Bone marrow (tissue), 2 donors: ENCODE results near the gene LNX2.
"Not testable (repeated sequence)": the region's sequence is repeated elsewhere in the genome, so short reads cannot be mapped to it uniquely, and the experiment has no call there.

Experiments
- DNase-seq, 2 donors: peaks; one replicate each; lab custom pipeline; 2025; lab: John Stamatoyannopoulos, UW

The LNX2 gene

DNA sequence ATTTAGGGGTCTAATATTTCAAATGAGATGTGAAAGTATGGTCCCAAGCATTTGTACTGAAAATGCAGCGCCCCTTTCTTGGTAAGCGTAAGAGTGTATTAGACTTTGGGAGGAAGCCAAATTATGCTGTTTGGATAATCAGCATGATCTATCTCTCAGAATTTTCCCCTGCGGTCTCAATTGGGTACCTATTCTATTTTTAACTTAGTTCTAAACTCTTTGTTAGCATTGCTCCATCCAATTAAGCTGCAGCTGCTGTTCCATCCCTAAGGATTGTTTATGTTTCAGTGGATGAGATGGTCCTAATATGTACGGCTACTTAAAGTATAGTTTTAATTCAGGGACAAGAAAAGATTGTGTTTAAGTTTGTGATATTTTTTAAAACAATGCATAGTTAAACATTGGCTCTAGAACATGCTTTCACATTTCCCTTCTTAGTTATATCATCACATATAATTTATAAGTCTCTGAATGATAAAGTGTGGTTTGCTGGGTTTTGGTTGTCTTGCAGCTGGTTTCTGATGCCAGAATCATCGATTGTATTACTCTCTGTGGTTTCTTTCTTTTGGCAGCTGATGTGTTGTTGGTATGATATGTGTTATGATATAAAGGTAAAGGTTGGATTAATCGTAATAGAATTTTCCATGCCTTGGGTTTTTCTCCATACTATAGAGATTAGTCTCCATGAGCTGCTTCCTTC is 16.4 kb upstream of the LNX2 start:
- DNase-seq = no peak

DNA sequence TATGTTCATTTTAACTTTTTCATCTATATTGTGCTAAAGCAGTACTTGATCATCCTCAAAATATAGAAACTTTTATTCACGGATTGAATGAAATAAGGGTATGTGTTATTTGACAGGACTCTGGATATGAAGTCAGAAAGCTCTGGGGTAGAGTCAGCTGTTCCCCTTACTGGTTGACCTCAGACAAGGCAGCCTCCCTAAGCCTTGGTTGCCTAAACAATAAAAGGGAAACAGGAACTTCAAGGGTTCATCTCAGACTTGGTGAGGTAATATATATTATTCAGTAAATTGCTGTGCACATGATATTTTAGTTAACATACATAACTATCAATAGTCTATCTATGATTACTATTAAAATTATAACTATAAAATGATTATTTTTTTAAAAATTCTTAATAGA is 14.9 kb upstream of the LNX2 start:
- peak in 1 of 2 donors; percentile 45 for DNase-seq

DNA sequence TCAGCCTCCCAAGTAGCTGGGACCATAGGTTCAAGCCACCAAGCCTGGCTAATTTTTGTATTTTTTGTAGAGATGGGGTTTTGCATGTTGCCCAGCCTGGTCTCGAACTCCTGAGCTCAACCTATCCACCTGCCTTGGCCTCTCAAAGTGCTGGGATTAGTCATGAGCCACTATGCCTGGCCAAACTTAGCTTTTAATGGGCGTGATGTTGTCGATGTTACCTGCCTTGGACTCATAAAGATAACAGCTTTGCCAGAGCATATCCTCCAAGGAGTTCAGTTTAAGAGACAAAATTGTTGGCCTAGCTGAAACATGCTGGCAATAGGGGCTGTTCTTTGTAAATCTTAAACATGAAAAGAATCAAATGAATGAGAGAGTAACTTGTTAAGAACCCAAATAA is 14.5 kb upstream of the LNX2 start:
- DNase-seq = no peak

DNA sequence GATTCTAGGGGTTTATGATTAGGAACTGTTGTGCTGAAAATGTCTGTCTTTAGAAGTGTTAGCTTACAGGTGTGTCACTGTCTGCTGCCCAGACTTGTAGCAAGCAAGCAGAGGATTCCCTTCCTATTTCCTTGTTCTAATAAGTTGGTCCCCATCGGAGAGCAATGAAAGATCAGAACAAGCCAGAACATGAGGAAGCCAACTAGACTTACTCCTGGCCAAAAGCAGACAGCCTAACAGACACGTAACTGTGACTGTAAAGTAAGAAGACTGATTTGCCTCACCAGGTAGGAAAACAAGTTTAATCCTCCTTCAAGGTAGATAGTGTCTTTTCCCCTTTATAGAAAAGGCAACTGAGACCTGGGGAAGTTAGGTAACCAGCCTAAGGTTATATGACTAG is 13.9 kb upstream of the LNX2 start:
- DNase-seq = no peak

DNA sequence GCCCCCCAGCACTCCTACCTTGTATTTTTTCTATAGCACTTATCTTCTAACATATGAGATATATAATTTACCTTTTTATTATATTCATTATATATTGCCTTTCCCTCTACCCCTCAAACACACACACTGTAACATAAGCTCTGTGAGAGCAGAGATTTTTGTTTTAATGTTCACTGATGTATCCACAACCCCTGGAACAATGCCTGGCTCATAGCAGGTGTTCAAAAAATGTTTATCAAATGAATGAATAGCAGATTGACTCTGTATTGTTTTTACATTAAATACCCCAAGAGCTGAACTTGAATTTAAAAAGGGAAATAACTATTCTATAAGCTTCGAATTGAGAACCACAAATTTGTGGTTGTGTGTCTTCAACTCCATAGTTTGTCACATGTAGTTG is 12.3 kb upstream of the LNX2 start:
- DNase-seq = no peak

DNA sequence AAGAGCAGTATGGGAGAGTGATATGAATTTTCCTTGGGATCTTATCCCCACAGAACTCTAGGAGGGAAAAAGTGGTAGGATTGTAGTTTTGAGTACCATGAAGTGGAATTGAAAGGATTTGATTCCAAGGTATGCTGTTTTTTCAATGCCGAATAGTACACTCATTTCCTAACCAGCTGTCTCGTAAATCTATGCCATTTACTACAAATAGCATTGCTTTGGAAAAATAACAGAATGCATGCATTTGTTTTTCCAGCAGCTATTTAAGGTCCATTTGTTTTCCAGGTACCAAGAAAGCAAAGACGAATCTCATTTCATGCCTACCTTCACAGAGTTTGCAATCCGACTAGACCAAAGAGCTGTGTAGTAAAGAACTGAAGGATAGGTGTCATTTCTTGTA is 11.9 kb upstream of the LNX2 start:
- no peak for DNase-seq

DNA sequence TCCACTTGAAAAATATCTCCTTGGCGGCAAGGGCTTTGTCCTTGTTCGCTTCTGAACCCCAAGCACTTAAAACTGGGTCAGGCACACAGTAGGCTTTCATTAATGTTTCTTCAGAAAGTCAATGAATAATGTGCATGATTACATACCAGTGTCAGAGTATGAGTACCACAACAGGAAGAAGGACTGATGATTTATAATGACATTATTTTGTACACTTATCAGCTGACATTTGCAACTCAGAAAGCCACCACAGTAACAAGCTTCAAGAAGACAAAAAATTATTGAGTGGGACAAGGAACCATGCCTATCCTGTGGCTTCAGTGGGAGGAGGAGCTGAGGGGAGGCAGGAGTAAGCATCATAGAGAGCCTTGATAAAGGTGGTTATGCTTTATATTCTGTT is 11.3 kb upstream of the LNX2 start:
- DNase-seq = no peak

DNA sequence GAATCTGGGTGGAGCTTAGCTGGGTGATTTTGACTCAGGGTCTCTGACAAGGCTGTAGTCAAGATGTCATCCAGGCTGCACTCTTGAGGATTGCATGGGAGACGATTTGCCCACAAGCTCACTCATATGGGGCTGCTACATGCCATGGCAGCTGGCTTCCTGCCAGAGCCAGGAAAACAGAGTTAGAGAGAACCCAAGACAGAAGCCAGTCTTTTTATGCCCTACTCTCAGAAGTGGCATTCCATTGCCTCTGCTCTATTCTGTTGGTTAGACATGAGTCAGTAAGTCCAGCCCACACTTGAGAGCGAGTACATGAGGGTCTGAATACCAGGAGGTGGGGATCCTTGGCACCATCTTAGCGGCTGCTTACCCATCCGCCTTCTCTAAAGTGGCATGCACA is 10.8 kb upstream of the LNX2 start:
- no peak for DNase-seq

DNA sequence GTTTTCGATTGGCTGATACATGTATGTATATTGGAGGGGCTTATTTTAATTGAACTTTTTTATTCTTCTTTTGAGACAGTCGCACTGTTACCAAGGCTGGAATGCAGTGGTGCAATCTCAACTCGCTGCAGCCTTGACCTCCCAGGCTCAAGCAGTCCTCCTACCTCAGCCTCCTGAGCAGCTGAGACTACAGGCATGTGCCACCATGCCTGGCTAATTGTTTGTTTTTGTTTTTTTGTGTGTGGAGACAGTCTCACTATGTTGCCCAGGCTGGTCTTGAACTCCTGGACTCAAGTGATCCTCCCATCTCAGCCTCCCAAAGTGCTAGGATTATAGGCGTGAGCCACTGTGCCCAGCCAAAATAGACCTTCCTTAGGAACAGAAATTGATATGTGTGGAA is 8.4 kb upstream of the LNX2 start:
- DNase-seq = not testable (repeated sequence)

DNA sequence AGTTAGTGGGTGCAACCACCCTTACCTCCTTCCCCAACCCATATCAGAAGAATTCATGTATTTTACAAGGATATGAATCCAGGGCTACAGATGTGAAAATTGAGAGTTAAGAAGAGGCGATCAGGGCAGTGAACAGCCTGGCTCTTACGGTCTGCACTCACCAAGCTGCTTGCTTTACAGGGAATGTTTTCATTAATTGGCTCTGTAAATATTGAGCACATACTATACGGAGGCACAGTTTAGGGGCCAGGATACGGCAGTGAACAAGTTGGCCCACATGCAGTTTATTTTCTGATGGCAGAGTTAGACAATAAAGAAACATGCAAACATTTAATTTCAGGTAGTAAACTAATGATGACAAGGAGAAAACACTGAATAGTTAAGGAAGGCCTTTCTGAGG is 7.8 kb upstream of the LNX2 start:
- DNase-seq = no peak

DNA sequence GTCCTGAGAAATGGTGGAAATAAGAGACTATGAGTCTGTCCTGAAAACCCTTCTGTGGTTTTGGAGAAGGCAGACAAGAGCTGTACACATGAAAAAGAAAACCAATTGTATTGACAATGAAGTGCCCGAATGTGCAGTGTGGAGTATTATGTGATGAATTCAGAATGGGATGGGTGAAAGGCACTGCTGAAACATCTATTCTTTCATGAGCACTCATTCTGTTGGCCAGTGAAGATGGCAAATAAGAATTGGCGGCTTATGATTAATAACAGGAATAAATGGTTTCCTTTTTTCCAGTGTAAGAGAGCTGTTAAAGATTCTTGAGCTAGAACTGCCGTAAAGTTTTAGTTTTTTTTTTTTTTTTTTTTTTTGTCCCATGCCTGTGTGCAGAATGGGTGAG is 7.1 kb upstream of the LNX2 start:
- DNase-seq = no peak

DNA sequence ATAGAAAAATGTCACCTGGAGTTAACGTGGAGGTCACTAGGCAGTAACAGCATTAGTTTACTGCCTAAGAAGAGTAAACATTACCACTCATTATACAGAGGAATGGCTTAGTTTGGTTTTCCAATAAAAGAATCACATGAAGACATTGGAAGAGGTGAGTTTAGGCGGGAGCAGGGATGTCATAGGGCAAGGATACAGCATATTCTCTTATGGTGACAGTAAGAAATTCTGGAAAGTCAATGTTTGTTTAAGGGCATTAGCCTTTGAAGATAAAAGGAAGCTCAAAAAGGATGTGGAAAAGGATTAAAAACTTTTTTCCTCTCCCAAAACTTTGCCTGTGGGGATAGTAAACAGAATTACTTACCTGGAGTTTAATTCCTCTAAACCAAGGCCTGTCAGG is 5.5 kb upstream of the LNX2 start:
- DNase-seq = no peak

DNA sequence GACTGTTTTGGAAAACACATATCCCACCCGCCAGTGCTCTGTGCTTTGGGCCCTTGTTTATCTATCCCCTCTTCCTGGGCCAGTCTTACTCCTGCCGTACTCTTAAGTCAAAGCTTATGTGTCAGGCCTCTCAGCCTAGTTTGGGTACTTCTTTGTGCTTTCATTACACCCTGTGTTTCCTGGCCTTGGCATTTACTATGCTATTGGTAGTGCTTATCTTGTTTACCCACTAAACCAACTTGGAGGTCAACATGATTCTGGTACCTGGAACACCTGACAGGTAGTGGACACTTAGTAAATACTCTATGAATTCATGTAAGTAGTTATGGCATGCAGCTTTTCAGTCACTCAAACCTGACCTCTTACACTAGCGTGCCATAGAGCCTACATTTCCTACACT is 3.7 kb upstream of the LNX2 start:
- DNase-seq = no peak

DNA sequence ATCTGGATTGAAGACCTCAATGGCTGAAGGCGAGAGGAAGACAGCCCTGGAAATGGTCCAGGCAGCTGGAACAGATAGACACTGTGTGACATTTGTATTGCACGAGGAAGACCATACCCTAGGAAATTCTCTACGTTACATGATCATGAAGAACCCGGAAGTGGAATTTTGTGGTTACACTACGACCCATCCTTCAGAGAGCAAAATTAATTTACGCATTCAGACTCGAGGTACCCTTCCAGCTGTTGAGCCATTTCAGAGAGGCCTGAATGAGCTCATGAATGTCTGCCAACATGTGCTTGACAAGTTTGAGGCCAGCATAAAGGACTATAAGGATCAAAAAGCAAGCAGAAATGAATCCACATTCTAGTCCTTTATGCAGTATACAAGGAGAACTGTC is 2.6 kb upstream of the LNX2 start:
- no peak for DNase-seq

DNA sequence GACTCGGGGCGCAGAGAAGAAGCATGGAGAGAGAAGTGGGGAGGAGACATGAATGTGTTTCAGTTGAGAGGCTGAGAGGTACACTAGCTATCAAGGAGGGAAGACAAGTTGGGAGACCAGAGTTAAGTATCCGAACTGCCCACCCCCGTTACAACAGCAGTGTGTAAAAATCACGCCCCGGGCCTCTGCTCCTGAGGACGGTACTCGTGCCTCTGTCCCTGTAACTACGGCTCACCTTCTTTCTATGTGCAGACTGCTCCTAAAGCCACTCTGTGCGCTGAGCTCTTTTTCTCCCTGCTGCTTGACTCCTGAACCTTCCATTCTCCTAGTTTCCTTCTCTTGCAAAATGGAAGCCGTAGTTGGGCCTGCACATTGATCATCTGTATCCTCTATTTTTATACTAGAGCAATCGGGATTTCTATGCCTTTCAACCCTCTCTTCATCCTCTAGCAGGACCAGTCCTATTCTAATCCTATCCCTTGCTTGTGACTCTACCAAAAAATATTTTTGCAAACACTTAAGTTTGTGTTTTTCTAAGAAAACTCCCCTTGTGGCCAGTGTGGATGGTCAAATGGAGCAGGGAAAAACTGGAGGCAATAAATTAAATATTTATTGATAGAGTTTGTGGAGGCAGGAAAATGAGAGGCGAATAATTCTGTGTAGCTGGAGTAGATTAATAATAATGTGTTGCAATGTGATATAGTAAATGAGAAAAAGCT is 1.9 kb upstream of the LNX2 start:
- peak in 1 of 2 donors; percentile 6 for DNase-seq

DNA sequence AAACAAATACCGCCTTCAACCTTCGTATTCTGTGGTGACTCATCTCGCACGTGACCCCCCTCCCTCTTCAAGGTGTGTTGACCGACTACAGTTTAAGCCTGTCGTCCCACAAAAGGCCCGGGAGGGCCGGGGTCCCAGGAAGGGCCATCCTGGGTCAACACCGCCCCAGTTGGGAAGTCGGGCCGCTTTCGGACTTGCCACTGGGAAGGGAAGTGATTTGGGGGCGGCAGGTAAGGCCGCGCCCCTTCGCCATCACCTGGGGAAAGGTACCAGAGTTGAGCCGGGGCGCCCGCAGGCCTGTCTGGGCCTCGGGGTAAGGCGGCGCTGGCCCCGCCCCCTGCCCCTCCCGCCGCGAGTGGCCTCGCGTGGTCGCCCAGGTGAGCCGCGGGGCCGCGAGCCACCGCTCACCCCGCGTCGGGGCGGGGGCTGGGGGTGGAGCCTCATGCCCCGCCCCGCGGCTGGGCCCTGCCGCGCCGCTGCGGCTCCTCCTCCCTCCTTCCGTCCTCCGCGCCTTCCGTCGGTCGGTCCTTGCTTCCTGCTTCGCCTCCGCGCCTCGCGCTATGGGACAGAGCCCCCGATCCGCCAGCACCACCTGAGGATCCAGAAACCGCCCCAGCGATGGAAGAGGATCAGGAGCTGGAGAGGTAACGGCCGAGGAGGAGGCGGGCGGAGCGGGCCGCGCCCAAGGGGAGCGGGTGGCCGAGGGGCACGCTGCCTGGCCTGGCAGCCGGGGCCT is 1.2 kb upstream of the LNX2 start, which contains the start of gene POLR1D:
POLR1D (plus strand) TSS at position 527 of the 736 bp plus-strand sequence; CDS start at position 619, 92 bp downstream.
- peak; percentile 44 to 61 for DNase-seq

DNA sequence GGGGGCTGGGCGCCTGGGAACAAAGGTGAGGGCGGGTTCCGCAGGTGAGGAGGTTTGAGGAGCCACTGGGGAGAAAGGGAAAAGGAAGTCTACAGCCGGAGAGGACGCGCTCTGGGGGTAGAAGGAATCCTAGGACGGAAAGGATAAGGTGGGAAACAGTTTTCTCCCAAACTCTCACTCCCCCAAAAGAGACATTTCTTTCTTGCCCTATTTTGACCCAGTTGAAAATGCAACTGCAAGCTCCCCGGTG is 712 bp upstream of the LNX2 start:
- no peak for DNase-seq

DNA sequence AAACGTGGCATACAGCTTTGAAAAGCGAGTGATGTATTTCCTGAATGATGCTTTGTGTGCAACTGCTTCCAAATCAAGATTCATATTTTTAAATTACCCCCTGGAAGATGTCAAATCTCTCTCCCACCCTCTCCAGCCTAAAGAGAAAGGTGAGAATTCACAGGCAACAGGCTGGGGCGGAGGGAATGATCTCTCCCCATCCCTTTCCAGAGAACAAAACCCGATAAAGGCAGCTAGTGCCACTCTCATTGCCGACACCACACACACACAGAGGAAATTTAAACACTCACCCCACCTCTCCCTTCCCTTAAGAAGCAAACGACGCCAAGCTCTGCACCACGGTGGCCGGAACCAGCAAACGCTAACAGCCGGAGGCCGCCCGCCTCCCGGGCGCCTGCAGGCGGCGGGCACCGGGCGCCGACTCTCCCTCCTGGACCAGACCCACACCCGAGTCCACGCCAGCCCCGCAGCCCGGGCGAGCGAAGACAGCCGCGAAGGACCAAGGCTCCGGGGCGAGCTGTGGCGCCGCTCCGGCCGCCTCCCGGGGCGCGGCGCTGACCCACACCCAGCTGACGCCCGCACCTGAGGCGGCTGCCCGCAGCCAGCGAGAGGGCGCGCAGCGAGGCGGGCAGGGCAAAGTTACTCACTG is 477 bp downstream of the LNX2 start:
- peak in 1 of 2 donors; percentile 83 for DNase-seq

DNA sequence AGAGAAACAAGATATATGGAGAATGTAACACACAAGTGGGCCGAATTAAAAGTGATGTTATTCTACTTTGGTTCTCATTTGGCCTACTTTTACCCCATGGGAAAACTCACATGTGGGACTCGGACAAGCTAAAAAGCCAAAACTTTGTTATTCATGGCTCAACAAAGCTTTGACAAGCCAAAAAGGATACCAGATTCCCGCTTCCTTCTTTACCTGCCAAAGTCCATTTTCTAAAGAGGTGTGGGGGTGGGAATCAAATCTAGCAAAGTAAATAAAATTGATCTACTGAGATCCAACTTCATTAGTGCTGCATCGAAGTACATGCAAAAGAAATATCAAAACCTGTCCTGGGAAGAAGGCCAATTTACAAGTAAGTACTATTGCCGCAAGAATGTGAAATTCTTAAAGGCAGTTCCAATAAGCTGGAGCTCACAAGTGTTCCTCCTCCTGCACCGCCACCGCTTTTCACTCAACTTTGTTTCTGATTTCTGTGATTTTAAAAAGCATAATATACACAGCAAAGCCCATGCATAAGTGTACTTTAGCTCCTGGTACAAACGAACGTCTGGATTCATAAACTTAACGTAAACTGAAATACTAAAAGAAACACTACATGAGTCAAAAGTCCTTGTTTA is 1.1 kb downstream of the LNX2 start:
- DNase-seq = no peak

DNA sequence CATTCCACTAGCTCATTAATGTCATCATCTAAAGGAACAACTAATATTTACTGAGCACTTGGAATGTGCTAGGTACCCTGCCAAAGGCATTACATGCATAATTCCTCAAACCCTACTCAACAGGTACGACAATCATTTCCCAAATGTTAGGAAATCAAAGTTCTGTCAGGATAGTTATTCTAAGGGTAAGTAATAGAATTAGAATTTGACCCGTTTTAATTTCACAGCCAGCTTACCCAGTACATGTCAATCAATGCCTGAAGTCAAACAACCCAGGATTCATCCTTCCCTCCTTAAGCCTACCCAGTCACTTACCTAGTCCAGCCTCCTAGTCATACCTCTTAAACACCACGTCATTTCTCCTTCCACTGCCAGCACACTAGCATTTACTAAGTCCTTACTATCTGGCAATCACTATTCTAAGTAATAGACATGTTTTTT is 2.4 kb downstream of the LNX2 start:
- no peak for DNase-seq

DNA sequence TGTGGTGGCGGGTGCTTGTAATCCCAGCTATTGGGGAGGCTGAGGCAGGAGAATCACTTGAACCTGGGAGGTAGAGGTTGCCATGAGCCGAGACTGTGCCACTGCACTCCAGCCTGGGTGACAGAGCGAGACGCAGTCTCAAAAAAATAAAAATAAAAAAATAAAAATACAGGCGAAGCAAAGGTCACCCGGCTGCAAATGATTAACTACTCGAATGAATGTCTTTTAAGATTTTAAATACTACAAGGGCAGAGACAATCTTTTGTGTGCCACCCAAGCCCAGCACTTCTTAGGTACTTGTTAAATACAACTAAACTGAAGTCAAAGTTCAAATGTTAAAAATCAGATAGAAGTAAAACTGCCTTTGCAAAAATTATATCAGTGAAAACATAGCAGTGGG is 6.7 kb downstream of the LNX2 start:
- DNase-seq = no peak

DNA sequence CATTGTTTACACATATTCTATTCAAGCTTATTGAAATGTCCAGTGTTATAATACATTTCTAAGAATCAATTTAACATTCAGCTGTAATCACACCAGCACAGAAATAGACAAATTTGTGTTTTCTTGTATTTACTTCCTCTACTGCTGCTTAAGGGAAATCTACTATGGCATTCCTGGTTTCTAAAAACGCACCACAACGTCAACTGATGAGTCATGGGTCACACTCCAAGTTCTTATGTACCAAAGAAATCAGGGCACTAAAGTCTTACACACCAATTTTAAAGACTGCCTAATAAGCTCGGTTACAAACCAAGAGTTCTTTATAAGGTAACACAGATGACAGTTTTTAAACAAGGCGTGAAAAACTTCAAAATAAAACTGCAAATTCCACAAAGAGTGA is 13.2 kb downstream of the LNX2 start:
- DNase-seq = no peak
